ENCODE results near the gene RYR1.
"Not testable (repeated sequence)": the region's sequence is repeated elsewhere in the genome, so short reads cannot be mapped to it uniquely, and the experiment has no call there.

Gene RYR1

DNA sequence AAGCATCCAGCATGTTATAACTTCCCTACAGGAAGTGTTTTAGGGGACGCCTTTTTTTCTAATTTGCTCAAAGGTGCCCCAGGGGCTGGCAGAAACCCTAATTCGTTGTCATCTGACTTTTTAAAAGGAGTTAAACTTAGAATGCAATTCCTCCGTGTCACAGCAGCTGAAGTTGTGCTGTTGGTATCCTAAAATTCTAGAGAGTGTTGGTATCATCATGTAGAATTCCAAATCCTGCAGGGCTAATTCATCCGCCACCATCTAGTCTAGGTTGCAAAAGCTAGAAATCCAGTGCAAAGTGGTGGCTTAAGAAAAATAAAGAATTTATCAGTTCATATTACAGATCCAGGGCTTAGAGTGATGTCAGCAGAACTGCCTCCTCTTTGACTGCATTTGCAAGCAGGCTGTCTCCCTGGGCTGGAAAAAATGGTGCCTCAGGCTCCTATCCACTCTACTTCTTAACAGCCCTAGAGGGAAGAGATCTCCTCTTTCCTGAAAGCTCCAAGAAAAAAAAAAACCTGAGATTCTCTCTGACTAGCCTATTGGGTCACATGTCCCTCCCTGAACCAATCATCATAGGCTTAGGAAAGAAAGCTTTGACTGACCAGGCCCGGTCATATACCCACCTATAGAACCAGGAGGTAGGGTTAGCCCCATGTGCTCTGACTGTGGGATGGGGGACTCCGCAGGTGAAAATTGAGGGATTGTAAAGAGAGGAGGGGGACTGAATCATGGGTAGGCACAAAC lies 111.3 kb downstream of the RYR1 start:
- DNase-seq, result peak; percentile 14

DNA sequence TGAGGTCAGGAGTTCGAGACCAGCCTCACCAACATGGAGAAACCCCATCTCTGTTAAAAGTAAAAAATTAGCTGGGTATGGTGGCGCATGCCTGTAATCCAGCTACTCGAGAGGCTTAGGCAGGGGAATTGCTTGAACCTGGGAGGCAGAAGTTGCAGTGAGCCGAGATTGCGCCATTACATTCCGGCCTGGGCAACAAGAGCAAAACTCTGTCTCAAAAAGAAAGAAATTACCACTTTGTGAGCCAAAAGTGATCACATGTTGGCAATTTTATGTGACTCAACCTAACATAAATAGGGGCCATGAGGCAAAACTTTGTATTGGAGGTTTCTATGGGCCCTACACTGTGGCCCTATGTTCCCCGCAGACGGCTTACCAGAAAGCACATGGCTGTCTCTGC lies 112.1 kb downstream of the RYR1 start:
- DNase-seq, result no peak

DNA sequence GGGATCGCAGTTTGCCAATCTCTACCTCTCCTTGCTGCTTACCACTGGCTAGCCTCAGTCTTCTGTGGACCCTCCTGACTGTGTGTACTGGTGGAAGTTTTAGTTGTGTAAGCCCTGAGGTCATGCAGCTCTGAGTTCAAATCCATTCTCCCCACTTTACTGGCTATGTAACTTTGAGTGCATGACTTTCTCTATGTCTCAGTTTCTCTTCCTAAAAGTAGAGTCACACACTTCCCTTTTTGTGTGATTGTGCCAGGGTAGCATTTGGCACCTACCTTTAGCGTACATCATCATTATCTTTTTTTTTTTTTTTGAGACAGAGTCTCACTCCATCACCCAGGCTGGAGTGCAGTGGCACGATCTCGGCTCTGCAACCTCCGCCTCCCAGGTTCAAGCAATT lies 113.9 kb downstream of the RYR1 start:
- no peak for DNase-seq

DNA sequence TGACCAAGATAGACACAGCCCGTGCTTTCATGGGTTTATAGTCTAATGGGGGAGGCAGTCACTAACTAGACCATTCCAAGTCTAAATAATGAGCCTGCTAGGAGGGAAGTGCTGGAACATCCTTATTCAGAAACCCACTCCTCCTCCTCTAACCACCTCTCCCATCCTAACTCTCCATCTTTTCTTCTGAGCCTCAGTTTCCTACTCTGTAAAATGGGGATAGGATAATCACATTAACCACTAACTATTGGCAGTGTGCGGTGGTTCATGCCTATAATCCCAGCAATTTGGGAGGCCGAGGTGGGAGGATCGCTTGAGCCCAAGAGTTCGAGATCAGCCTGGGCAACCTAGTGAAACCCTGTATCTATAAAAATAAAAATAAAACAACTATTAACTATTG lies 115.6 kb downstream of the RYR1 start:
- DNase-seq, result no peak

DNA sequence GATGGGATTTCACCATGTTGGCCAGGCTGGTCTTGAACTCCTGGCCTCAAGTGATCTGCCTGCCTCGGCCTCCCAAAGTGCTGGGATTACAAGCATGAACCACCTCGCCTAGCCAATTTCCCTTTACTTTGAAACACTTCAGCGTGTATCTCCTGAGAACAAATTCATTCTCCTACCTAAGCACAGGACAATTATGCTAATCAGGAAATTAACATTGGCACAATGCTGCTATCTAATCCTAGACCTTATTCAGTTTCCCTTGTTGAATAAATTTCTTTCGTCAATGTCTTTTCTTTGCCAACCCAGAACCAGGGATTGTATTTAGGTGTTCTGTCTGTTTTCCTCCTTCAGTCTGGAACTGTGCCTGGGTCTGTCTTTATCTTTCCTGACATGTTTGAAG lies 116.5 kb downstream of the RYR1 start:
- DNase-seq, result no peak

DNA sequence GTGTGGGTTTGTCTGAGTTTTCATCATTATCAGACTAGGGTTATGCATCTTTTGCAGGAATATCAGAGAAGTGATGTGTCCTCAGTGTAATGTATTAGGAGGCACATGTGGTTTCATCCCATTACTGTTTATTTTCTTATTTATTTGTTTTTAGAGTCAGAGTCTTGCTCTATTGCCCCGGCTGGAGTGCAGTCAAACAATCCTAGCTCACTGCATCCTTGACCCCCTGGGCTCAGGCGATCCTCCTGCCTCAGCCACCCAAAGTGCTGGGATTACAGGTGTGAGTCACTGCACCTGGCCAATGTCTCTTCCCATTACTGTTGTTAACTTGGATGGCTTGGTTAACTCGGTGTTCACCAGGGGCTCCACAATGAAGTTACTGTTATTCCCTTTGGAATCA lies 116.9 kb downstream of the RYR1 start:
- DNase-seq, result no peak

DNA sequence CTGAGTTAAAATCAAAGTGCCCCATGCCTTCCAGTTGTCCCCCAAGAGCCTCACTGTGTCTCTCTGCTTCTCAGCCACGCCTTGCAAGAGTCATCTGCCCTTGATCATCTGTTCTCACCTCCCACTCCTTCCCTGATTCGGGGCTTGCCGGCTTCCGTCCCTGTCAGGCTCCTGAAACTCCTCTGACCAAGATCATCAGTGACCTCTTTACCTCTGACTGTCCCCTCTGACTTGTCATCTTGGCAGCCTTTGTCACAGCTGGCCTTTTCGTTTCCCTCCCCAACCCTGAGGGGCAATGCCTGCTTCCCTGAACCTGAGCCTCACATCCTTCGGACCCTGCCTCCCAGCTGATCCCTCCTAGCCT lies 117.9 kb downstream of the RYR1 start:
- DNase-seq, result no peak

DNA sequence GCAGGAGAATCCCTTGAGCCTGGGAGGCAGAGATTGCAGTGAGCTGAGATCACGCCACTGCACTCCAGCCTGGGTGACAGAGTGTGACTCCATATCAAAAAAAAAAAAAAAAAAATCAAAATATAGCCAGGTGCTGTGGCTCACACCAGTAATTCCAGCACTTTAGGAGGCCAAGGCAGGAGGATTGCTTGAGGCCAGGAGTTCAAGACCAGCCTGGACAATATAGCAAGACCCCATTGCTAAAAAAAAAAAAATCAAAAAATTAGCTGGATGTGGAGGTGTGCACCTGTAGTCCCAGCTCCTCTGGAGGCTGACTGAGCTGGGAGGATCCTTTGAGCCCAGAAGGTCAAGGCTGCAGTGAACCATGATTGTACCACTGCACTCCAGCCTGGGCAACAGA lies 119.7 kb downstream of the RYR1 start:
- not testable (repeated sequence) for DNase-seq

DNA sequence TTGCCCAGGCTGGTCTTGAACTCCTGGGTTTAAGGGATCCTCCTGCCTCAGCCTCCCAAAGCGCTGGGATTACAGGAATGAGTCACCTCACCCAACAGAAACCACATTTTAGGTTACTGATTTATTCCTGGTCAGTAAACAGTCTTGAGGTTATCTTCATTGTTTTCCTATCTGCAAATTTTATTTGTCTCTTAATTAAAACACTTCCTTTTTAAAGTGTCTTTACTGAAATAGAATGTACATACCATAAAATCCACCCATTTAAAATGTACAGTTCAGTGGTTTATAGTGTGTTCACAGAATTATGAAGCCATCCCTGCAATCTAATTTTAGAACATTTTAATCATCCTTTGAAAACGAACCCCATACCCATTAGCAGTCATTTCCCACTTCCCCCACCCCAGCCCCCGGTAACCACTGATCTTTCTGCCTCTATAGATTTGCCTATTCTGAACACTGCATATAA lies 121.2 kb downstream of the RYR1 start:
- no peak for DNase-seq

DNA sequence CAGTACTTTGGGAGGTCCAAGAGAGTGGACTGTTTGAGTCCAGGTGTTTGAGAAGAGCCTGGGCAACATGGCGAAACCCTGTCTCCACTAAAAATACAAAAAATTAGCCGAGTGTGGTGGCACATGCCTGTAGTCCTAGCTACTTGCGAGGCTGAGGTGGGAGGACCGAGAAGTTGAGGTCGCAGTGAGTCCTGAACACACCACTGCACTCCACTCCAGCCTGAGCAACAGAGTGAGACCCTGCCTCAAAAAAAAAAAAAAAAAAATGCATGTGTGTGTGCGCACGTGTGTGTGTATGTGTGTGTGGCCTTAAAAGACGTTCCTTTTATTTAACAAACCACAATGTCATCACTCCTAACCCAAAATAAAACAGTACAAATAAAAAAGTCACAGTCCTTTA lies 121.7 kb downstream of the RYR1 start:
- no peak for DNase-seq

DNA sequence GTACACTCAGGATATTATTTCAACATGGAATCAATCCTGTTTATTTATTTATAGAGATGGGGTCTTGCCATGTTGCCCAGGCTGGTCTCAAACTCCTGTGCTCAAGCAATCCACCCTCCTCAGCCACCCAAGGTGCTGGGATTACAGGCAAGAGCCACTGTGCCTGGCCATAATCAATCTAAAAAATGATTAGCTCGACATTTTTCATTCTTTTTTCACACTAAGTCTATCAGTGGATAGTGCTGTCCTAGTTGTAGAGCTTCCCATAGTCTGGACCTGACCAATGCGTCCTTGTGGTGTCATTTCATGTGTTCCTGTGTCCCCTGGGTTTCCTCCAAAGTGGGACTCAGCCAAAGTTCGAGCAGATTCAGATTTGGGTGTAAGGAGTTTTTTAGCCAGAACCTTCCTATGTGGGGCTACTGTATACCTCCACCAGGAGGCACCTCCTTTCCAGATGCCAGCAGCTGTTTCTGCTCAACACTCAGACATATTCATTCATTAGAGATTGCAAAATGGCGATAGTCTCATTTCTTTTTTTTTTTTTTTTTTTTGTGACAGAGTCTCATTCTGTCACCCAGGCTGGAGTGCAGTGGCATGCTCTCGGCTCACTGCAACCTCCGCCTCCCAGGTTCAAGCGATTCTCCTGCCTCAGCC lies 123.2 kb downstream of the RYR1 start:
- peak; percentile 52 for DNase-seq

DNA sequence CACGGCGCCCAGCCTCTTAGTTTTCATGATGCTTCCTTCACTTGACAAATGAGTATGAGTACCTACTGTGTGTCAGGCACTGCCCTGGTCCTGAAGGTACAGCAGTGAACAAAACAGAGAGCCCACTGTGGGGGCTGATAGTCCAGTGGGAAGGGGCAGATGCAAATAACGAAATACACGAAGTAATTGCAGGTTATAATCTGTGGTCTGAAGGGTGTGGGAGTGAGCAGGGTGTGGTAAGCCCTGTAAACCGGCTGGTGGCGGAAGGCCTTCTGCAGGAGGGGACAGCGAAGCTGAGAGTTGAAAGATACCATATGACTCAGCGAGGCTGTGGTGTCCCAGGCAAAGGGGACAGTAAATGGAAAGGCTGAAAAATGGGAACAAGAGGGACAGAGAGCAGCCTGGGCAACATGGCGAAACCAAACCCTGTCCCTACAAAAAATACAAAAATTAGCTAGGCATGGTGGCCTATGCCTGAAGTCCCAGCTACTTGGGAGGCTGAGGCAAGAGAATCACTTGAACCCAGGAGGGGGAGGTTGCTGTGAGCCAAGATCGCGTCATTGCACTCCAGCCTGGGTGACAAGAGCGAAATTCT lies 123.8 kb downstream of the RYR1 start:
- peak; percentile 93 for DNase-seq

DNA sequence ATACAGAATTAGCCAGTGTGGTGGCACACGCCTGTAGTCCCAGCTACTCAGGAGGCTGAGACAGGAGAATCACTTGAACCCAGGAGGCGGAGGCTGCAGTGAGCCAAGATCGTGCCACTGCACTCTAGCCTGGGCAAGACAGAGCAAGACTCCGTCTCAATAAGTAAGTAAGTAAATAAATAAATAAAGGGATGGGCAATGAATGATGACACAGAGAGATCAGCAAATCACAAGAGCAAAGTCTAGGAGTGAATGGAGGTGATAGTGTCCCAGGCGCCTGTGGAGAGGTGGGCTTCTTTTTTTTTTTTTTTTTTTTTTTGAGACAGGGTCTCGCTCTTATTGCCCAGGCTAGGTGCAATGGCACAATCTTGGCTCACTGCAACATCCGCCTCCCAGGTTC lies 125.4 kb downstream of the RYR1 start:
- DNase-seq, result not testable (repeated sequence)

DNA sequence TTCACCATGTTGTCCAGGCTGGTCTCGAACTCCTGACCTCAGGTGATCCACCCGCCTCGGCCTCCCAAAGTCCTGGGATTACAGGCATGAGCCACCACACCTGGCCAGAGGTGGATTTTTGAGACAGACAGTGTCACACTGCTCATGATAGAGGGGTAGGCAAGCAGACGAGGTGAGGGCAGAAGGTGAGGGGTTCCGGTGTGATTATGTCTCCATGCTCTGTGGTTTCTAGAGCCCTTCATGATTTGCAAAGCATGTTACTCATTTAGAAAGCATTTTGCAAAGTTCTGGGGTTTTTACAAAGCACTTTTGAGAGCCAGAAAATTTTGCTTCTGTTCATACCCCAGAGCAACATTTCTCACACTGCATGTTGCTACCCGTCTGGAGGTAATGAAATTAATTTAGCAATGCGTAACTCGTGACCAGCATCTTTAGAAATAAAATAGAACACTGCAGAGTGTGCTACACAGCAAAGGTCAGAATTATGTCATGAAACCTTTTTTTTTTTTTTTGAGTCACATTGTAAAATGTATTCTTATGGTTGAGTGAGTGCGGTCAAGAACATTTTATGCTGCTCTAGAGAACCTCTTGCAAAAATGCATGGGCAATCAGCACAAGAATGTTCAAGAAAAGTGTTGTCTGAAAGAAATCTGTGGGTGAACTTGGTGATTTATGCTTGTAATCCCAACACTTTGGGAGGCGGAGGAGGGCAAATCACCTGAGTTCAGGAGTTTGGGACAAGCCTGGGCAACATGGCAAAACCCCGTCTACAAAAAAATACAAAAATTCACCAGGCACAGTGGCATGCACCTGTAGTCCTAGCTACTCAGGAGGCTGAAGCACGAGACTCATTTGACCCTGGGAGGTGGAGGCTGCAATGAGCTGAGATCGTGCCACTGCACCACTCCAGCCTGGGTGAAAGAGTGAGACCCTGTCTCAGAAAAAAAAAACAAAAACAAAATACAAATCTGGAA lies 126.2 kb downstream of the RYR1 start:
- DNase-seq, result no peak

DNA sequence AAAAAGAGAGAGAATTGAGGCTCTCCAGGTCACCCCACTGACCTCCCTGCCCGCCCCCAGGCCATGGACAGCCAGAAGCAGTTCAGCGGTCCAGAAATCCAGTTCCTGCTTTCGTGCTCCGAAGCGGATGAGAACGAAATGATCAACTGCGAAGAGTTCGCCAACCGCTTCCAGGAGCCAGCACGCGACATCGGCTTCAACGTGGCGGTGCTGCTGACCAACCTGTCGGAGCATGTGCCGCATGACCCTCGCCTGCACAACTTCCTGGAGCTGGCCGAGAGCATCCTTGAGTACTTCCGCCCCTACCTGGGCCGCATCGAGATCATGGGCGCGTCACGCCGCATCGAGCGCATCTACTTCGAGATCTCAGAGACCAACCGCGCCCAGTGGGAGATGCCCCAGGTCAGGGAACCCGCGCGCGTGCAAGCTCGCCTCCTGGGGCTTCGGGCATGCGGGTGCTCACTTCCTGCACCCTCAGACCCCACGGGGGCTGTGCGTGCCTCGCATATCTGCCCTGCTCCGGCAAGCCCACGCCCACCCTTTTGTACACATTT lies 127.6 kb downstream of the RYR1 start:
- DNase-seq, result no peak

DNA sequence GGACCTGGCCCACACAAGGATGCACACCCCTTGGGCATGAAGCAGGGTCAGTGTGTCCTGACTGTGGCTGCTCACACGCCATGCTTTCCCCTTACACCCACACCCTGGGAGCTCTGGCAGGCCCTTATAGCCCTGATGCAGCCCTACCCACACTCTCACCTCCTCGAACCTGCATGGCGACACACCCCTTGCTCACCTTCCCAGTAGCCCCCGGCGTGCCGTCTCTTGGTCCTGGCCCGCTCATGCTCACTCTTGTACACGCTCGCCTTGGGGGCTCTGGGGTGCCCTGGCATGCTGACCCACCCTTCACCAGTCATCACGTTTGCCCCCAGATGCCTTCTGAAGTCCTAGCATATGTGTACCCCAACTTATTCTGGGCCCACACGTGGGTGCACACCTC lies 128.2 kb downstream of the RYR1 start:
- DNase-seq, result no peak

DNA sequence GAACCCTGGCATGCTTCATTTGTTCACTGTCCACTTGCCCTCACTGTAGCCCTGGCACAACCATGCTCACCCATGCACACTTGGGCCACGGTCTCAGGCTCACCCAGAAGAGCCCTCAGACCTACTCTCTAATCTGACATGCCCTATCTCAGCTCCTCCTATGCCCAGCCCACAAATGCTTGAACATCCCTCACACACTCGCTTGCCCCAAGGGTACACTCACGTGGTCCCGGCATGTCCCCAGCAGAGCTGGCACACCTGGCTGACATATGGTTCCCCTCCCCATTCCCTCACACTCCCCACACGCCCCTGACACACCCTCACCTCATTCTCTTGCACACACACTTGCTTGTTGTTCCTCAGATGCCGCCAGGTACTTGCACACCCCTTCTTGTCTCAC lies 128.6 kb downstream of the RYR1 start:
- no peak for DNase-seq

DNA sequence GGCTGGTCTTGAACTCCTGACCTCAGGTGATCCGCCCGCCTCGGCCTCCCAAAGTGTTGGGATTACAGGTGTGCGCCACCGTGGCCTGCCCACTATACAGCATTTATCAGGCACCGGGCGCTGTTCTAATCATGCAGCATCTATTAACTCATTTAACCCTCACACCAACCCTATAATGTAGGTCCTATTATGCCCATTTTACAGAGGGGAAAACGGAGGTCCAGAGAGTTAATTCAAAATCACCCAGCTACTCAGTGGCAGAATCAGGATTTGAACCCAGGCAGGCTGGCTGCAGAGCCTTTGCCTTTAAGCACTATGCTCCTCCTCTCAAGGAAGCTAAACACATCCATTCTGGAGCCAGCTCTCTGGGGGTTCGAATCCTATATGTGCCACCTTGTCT lies 130.0 kb downstream of the RYR1 start:
- no peak for DNase-seq

DNA sequence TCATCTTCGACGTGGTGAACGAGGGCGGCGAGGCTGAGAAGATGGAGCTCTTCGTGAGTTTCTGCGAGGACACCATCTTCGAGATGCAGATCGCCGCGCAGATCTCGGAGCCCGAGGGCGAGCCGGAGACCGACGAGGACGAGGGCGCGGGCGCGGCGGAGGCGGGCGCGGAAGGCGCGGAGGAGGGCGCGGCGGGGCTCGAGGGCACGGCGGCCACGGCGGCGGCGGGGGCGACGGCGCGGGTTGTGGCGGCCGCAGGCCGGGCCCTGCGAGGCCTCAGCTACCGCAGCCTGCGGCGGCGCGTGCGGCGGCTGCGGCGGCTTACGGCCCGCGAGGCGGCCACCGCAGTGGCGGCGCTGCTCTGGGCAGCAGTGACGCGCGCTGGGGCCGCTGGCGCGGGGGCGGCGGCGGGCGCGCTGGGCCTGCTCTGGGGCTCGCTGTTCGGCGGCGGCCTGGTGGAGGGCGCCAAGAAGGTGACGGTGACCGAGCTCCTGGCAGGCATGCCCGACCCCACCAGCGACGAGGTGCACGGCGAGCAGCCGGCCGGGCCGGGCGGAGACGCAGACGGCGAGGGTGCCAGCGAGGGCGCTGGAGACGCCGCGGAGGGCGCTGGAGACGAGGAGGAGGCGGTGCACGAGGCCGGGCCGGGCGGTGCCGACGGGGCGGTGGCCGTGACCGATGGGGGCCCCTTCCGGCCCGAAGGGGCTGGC lies 131.6 kb downstream of the RYR1 start:
- DNase-seq, result peak; percentile 57

DNA sequence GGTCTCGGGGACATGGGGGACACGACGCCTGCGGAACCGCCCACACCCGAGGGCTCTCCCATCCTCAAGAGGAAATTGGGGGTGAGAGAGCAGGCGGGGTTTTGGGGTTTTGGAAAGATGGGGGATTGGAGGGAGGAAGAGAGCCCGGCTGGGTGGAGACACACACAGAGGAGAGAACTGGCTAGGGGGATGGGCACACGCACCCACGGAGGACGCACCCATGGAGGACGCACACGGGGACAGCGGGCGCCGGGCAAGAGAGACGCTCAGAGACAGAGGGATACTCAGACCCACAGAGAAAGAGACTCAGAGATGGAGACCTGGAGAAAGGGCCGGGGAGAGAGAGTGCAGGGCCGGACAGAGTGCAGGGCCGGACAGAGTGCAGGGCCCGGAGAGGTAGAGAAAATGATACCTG lies 132.2 kb downstream of the RYR1 start:
- DNase-seq, result no peak

DNA sequence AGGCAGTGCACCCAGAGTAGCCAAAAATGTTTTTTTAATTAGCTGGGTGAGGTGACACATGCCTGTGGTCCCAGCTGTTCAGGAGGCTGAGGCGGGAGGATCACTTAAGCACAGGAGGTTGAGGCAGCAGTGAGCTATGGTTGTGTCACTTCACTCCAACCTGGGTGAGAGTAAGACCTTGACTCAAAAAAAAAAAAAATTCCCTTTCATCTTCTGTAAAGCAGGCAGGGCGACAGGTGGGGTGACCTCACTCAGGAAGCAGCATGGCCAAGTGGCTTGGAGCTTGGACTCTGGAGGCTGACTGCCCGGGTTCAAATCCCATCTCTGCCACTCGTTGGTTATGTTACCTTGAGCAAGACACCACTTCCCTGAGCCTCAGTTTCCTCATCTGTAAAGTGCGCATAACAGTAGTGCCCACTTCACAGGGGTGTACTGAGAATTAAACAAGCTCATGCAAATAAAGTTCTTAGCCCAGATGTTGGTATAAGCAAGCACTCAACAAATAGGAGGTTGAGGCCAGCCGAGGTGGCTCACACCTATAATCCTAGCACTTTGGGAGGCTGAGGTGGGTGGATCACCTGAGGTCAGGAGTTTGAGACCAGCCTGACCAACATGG lies 136.0 kb downstream of the RYR1 start:
- no peak for DNase-seq

DNA sequence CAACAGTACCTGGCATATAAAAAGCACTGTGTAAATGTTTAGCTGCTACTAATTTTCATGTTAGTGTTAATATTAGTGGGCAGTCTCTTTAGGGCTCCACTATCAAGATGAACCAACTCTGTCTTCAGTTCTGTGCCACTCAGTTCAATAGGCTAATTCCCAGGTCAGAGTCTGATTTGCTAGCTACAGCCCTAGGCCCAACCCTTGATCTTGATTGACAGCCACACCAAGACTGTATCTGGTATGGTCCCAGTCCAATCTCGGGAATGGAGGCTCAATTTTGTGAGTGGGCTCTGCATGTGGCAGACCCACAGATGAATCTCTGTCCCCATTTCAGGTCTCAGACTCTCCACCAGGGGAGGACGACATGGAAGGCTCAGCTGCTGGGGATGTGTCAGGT lies 138.2 kb downstream of the RYR1 start:
- DNase-seq, result no peak
